Stimulated activated CD4-positive, alpha-beta T cell treated with anti-CD3 and anti-CD28 coated beads, TNF-alpha, amount 100 ng/mL, for 1 hour (primary cell): ENCODE data around the gene DAZAP1.
"Not testable (repeated sequence)": the region's sequence is repeated elsewhere in the genome, so short reads cannot be mapped to it uniquely, and the experiment has no call there.

Source experiments
- DNase-seq, 3 donors: peaks; one replicate each; pipeline ENCODE4 v3.0.0-alpha.2; 2020; ENCODE audit warnings: low read depth in 3 of 3, low spot score in 1 of 3

Gene DAZAP1

GRCh38 chr19:1439525-1440417 is 32.4 kb downstream of the DAZAP1 start:
- DNase-seq = not testable (repeated sequence)

DNA sequence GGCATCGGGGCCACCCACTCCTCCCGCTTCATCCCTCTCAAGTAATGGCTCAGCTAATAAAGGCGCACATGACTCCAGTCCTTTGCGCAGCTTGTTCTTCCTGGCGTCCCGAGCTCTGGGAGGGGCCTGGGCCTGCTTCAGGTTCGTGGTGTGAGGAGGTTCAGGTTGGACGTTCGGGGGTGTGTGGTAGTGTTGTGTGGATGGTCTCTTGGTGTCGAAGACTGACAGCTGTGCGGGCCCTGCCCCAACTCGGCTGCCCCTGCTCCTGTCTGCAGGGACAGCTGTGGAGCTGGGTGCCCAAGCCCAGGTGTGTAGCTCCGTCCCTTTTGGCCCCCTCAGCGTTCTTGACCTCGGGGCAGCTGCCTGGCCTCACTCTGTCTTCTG is 33.0 kb downstream of the DAZAP1 start:
- no peak for DNase-seq

DNA sequence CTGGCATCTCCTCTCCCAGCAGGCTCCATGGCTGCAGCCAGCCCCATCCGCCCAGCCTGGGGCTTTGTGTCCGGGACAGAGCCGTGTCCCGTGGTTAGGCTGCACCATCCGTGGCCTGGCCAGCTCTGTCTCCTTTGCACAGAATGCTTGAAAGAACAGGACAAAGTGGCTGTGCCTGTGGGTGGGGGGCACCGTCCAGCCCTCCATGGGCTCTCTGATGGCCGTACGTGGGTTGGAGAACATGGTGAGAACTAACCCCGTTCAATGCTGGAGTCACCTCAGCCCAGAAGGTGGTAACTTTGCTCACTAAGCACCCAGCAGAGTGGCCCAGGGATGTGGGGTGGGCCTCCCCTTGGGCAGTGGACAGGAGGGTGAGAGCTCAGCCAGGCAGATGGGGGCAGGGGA is 33.6 kb downstream of the DAZAP1 start:
- no peak for DNase-seq

- DNase-seq = no peak
These were observed 34.5 kb downstream of the DAZAP1 start for GRCh38 chr19:1441677-1442438.

GRCh38 chr19:1445185-1445931 is 38.0 kb downstream of the DAZAP1 start:
- peak in 2 of 3 donors; percentile 49 to 65 for DNase-seq

DNA sequence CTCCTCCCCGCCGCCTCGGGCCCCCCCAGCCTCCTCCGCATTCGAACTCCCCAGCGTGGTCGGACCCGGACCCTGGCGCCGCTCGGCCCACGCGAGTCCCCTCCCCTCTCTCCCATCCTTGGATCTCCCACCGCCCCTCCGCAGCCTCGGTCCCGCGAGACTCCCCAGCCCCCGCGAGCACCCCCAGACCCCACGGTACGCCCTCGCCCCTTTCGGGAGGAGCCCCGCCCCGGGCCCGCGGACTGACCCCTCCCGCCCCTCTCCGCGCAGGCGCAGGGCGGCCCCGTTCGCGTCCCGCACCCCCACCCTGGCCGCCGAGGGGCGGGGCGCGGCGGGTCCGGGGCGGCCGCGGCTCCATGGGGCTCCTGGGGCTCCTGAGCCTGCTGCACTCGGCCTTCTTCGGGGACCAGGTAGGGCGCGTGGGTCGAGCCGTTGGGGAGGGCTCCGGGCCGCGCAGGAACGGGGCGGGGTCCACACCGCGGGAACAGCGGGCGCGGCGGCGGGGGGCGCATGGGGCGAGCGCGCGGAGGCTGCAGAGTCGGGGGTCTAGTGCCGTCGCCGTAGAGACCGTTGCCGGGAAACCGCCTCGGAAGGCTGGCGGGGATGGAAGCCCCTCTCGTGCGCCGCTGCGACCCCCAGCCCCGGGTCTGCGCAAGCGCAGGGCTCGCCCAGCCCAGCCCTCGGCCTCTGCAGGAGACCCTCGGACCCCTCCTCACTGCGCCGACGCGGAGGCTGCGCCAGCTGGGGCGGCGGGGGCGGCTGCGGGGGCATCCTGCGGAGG is 38.7 kb downstream of the DAZAP1 start:
- no peak for DNase-seq

DNA sequence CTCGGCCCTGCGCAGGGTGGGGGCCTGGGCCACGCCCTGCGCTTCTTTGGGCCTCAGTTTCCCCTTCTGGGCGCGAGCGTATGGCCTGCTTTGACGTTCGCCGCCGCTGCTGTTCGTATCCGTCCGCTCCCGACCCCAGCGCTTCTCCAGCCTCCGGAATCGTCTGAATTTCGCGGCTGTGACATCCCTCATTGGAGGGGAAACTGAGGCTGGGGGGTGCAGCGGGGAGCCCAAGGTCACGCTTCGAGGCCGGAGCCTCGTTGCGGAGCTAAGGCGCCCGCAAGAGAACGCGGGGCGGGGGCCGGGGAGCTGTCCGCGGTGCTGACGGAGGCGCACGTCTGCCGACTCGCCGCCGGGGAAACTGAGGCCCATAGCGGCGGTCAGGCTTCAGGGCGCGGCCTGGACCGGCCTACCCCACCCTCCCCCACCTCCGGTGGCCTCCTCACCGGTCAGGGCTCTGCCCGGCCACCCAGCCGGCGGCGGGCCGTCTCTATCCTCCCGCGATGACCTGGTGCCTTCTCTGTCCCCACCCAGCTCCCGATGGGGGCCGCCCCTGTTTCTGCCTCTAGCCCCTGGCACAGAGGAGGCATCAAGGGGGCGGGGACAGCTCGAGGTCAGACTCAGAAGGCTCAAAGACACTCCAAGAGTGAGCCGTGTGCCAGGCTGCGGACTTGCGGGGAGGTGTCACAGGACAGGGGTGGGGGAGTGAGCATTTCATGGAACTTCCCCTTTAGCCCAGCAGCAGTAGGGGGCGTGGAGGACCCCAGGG is 39.5 kb downstream of the DAZAP1 start:
- no peak for DNase-seq

GRCh38 chr19:1447504-1447903 is 40.1 kb downstream of the DAZAP1 start:
- no peak for DNase-seq

- no peak for DNase-seq
These were observed 40.6 kb downstream of the DAZAP1 start for GRCh38 chr19:1447944-1448343.

GRCh38 chr19:1449467-1450442 is 42.4 kb downstream of the DAZAP1 start, which contains the start of gene APC2:
APC2 (plus strand) TSS chr19:1450121; CDS start chr19:1453002, 2,881 bp downstream.
- no peak for DNase-seq

GRCh38 chr19:1450735-1451731 is 43.6 kb downstream of the DAZAP1 start:
- DNase-seq = no peak

DNA sequence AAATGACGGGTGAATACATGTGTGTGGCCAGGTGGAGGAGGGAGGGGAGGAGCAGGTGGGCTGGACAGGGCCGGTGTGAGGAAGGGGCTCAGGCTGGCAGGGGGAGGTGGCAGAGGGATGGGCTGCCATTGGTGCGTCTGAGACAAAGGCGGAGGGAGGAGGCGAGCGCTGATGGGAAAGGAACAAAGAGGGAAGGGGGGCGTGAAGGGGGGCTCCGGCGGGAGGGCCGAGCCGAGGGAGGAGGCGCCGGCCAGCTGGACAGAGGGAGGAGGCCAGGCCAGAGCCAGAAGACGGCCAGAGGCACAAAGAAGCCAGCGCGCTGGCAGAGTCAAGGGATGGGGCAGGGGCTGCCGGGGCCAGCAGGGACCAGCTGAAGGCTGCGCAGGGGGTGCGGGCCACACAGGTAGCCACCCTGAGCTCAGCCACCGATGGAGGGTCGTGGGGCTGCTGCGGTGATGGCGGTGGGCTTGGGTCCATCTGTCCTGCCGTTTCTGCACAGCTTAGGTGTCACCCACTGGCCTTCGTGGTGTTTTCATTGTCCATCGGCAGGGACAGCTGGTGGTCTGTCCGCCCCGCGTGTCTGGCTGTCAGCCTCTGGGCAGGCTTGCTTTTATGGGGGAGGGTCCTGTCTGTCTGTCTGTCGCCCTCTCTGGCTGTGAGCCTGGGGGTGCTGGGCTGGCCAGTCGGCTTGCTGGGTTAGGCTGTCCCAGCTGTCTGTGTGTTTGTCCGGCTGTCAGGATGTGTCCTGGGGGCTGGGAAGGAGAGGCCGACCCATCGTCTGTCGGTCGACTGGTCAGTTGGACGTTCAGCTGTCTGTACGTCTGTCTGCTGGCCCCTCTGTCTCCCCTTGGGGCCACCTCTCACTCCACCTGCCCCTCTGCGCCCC is 44.8 kb downstream of the DAZAP1 start:
- no peak for DNase-seq

GRCh38 chr19:1452802-1453524 is 45.6 kb downstream of the DAZAP1 start:
- no peak for DNase-seq

- no peak for DNase-seq
These were observed 46.4 kb downstream of the DAZAP1 start for GRCh38 chr19:1453525-1454364.

DNA sequence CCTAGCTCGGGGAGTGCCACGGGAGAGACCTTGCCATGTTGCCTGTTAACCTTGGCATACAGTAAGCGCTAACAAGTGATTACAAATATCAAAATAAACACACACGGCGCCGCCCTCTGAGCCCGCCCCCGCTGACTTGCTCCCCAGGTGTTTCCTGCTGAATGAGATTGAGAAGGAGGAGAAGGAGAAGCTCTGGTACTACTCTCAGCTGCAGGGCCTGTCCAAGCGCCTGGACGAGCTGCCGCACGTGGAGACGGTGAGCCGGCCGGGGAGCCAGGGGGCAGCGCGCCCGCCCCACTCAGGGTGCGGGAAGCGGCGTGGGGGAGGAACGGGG is 47.6 kb downstream of the DAZAP1 start:
- no peak for DNase-seq
